HG03060 (cell line): ENCODE results near the gene TMPRSS6.

Experiments
- ATAC-seq: cut with Tn5 transposase; IDR thresholded peaks from one replicate; pipeline ENCODE4 v1.9.1; 2021; ENCODE audit warnings: low read depth, moderate number of reproducible peaks; ENCODE audit not compliant: unreplicated experiment

Gene TMPRSS6

GRCh38 chr22:37109242-37109917, at the start of gene TMPRSS6:
Gene TMPRSS6, minus strand, starts transcription at chr22:37109713. Its CDS starts 6,296 bp downstream, at chr22:37103417.
- ATAC-seq: no peak

- ATAC-seq: no peak
Observed at GRCh38 chr22:37158963-37159290, 49.4 kb upstream of the TMPRSS6 start.

- no peak for ATAC-seq
Observed at GRCh38 chr22:37157516-37158285, 48.2 kb upstream of the TMPRSS6 start.

GRCh38 chr22:37156686-37157435, 47.3 kb upstream of the TMPRSS6 start:
- no peak for ATAC-seq

- no peak for ATAC-seq
Observed at GRCh38 chr22:37155971-37156370, 46.5 kb upstream of the TMPRSS6 start.

- no peak for ATAC-seq
Observed at GRCh38 chr22:37154925-37155712, 45.6 kb upstream of the TMPRSS6 start.

GRCh38 chr22:37153901-37154300, 44.4 kb upstream of the TMPRSS6 start:
- ATAC-seq: no peak

- no peak for ATAC-seq
Observed at GRCh38 chr22:37151401-37151800, 41.9 kb upstream of the TMPRSS6 start.

GRCh38 chr22:37150701-37151100, 41.2 kb upstream of the TMPRSS6 start:
- no peak for ATAC-seq

- ATAC-seq: no peak
Observed at GRCh38 chr22:37148742-37149665, 39.5 kb upstream of the TMPRSS6 start.

- ATAC-seq: no peak
Observed at GRCh38 chr22:37148031-37148651, 38.6 kb upstream of the TMPRSS6 start.

GRCh38 chr22:37147186-37147990, 37.9 kb upstream of the TMPRSS6 start:
- no peak for ATAC-seq

- ATAC-seq: no peak
Observed at GRCh38 chr22:37146507-37147180, 37.1 kb upstream of the TMPRSS6 start.

- ATAC-seq: no peak
Observed at GRCh38 chr22:37146051-37146385, 36.5 kb upstream of the TMPRSS6 start.

GRCh38 chr22:37145180-37146050, 35.9 kb upstream of the TMPRSS6 start:
- ATAC-seq: no peak

GRCh38 chr22:37144180-37144554, 34.7 kb upstream of the TMPRSS6 start:
- no peak for ATAC-seq

GRCh38 chr22:37141971-37142370, 32.5 kb upstream of the TMPRSS6 start:
- no peak for ATAC-seq
